Measurements from ENCODE around the gene ABHD1.

DNA sequence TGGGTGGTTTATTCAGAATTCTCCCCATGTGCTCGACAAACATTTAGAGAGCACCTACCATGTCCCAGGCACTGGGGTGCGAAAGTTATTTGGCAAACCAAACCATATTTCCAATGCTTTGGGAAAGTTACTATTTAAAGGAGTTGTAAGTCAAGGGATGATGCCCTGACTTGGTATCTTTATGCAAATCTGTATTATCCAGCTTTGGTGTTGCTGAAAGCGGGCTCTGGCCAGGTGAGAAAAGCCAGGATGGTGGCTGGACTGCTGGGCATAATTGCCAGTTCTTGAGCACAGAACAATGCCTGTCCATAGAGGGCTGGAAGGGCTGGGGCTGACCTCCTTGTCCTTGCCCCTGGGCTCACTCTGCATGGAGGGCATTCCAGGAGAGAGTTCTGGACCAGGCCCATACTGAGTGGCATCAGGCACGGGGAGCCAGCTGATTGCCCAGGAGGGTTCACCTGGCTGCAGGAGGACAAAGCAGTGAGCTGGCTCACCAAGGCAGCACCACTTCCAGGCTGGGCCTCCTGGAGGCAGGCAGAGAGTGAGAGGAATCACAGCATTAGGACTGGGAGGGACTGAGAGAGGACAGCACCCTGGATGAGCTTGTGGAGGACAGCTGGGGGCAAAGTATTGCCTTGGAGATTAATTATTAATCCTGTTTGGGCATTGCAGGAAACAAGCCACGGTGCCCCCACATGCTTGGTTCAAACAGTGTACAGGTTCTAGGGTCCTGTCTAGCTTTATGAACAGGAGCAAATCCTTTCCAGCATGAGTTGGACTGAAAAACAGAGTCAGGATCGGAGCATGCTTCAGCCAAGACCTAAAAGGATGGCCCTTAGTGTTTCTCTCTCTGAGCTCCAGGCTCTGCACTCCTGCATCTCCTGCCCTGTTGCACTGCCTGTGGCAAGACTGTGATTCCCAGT is 29.9 kb upstream of the ABHD1 start:
- TF ChIP-seq POLR2AphosphoS5 (IDR thresholded peaks at IDR 0.05; ENCODE audit: low read depth, low read length), result no peak
- TF ChIP-seq POLR2A (IDR thresholded peaks at IDR 0.05; ENCODE audit: low read depth, low read length), result no peak
- TF ChIP-seq TAF1 (IDR thresholded peaks at IDR 0.05; ENCODE audit: borderline replicate concordance, low read depth, low read length), result no peak

Measured in GM12892 (cell line).